MV-4-11 (cell line): ENCODE measurements around the gene MAP1LC3B.

Experiments
- DNase-seq: peaks from one replicate; lab custom pipeline; 2025; lab: John Stamatoyannopoulos, UW

MAP1LC3B gene

DNA sequence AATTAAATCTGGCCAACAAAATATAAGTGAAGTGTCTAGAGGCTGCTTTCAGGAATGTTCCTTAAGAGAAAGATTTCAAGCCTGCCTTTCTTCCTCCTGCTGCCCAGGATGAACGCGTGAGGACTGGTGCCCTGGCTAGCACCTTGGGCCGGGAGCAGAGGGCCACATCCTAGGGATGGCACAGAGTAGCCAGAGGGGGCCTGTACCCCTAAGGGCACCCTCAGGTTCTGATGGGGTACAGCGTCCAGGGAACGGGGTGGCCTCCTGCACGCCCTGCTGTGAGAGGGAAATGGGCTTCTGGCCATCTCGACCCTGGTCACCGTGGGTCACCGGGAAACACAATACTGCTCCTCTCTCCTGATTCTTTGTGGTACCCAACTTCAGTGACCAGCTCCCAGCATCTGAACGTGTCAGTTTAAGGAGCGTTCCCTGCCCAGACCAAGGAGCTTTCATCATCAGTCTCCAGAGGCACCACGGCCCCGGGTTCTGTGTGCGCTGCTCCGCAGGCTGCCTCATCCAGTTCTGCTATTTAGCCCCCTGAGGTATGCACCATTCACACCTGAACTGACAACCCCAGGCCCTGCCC, 40.3 kb downstream of the MAP1LC3B start:
- no peak for DNase-seq

DNA sequence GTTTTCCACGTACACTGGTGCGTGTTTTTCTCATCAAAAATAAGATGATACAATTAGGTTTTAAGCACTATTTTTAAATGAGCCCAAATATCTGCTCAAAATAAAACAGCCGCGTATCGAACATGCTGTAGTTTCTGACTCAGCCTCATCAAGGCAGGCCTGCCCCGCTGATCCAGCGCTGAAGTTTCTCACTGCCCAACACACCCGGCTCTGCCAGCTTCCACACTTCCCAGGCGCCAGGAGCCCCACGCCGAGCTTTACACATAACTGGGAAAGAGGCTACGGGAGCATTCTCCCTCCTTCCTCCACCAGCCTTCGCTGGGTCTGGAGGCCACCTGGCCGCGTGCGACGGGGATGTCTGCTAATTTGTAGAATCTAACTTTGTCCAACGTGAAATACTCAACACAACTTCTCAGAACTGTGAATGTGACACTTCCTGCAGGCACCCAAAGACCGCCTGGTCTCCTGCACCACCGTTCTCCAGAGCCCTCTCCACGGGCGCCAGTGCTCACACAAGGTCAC, 42.1 kb downstream of the MAP1LC3B start:
- DNase-seq = no peak

DNA sequence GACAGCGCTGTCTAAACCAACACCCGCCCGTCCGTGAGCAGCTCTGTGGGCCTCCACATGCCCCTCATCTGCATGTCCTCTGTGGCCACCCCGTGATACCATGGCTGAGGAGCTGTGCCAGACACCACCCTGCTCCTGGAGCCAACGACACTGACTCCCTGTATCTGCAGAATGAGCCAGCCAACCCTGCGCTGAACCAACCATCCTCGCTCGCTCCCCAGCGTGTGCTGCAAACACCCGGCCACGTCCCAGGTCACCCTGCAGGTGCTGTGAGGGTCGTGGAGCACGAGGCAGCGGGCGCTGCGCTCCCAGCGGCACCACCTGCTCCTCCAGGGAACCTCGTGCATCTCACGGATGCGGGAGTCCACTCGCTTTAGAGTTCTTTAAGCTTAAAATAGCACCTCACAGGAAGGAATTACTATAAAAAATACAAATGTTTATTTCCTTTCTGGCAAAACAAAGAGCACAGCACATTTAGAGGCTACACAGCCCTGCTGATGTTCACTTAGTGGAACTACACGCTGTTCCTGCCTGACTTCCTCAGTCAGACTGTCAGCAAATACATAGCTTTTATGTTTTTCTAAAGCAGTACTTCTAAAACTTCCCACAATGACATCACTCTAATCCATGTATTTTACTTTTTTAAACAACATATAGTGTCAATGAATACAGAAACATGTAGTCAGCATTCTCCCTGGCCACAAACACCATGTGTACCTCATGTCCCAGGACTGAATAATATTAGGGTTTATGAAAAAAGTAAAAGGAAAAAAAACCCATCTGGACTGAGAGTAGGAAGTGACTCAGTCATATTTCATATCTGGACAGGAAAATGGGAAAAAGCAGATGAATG, 43.5 kb downstream of the MAP1LC3B start:
- no peak for DNase-seq

DNA sequence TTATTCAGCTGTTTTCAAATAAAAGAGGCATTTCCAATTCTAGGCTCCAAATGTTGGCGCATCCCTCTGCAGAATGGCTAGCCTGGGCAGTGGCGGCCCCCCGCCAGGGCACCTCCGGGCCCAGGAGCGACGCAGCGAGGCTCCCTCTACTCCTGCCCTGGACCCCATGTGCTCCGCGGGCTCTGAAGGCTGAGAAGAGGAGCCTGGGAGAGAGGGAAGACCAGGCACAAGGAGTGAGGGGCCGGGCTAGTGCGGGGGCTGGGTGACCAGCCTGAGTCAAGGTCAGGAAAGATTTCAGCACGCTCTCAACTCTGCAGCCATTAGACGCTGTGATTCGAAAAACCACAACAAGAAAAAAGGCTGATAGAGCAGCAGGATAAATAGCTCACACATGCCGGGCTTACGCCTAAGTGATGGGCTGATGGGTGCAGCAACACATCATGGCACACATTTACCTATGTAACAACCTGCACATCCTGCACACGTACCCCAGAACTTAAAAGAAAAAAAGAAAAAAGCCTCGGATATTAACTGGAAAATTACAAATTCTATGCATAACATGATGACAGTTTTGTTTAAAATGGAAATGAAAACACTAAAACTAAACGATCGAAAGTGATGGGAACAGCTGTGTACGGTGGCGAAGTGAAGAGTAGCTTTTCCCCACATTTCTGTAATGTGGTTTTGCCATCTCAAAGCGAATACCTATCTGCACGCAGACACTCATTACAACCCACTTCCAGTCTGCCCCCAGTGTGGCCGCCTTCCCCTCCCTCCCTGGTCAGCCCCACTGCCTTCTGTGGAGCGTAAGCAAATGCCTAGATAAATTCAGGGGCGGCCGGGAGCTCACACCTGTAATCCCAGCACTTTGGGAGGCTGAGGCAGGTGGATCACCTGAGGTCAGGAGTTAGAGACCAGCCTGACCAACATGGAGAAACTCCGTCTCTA, 44.4 kb downstream of the MAP1LC3B start:
- no peak for DNase-seq

DNA sequence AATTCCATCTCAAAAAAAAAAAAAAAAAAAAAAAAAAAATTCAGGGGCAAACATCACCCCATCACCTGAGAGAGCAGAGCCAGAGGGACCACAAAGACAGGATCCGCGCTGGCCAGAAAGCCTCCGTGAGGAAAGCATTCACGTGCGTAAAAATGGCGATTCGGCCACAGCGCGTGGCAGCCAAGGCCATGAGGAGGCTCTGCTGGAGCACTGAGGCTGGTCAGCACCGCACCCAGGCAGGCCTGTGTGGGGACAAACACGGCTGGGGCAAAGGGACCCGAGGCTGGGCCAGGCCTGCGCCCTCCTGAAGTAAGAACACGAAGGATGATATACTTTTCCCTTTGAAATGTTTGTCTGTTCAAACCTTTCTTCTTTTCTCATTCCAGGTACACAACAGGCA, 45.2 kb downstream of the MAP1LC3B start:
- no peak for DNase-seq

DNA sequence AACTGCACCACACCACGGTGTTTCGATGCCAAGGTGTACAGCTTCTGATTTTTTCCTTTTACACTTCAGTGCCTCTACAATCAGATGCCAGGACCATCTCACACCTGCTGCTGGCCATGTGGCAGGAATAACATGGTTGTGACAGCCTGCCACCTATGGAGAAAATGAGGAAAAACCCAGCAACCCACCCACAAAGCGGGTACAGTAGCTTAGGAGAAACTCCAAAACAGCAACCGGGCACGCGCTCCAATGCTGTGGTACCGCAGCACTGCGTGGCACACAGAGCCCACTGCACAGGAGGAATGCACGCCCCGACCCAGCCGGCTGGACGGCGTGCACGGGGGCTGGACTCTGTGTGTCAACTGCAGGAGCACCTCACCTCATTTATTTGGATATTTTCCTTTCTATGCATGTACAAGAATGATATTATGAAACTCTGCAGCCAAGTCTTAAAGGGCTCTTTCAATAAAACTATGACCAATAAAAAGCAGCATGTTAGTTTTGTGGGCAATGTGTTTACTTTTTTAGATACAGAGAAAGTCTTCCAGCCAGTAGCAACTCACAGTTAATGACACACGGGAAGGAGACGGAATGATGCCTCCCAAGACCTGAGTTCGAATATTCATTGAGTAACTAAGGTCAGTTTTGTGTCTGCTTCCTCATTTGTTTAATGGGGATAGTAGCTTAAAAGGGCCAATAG, 45.9 kb downstream of the MAP1LC3B start:
- DNase-seq = no peak

DNA sequence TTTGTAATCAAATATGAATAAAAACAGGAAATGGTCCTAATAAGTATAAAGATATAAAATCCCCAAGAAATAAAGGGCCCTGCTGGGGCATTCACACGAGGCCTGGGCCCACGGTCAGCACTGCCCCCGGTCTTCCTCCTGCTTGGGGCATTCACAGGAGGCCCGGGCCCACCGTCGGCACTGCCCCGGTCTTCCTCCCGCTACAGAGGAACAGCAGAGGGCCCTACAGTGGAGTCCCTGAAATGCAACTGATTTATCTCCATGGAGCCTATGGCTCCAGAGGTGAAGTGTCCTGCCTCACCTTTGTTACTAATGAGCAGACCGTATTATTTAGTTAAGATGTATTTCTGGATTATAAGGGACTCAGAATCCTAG, 46.5 kb downstream of the MAP1LC3B start:
- no peak for DNase-seq

DNA sequence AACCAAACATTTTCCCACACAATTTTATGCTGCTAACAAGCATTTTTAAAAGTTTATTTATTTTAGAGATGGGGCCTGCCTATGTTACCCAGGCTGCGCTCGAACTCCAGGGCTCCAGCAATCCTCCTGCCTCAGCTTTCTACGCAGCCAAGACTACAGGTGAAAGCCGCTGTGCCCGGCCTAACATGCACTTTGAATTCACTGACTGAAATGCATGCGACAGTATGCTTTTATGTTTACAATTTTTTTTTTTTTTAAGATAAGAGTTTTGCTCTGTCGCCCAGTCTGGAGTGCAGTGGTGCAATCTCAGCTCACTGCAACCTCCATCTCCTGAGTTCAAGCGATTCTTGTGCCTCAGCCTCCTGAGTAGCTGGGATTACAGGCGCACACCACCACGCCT, 47.8 kb downstream of the MAP1LC3B start:
- DNase-seq = no peak

DNA sequence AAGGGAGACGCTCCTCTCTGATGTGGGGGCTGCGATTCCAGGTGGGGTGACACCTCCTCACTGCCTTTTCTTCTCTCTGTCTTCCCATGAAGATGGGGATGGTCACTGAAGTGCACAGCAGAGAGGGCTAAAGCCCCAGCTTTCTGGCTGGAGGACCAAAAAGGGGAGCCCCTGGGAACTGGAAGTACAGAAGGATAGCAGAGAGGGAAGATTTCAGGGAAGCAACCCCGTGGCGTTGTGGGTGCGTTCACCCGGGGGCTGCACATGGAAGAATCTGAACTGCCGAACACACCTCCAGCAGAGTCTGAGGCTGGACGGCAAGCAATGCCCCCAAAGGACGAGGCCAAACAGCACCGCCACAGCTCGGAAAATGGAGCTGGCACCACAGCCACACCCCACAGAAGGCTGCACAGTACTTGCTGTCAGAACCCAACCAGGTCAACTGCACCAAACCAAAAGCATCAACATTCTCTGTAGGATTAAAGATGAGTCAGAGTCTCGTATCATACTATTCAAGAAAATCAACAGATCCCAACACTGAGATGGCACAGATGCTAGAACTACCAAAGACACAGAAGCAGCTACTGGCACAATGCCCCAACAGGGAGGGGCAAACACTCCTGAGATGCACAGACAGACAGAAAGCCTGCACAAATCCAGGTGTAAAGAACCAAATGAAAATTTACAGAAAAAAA, 49.9 kb downstream of the MAP1LC3B start:
- DNase-seq = no peak

DNA sequence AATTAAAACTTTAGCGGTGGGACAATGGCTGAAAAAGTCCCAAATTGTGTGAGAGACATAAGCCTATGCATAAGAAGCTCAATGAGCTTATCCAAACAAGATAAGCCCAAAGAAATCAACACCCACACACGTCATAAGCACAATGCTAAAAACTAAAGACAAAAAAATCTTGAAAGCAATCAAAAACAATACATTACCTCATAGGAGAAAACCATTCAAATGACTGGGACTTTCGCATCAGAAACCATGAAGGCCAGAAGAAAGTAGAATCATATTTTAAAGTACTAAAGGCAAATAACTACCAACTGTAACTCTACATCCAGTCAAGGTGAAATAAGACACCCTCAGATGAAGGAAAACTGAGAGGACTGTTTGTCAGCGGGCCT, 50.4 kb downstream of the MAP1LC3B start:
- no peak for DNase-seq

DNA sequence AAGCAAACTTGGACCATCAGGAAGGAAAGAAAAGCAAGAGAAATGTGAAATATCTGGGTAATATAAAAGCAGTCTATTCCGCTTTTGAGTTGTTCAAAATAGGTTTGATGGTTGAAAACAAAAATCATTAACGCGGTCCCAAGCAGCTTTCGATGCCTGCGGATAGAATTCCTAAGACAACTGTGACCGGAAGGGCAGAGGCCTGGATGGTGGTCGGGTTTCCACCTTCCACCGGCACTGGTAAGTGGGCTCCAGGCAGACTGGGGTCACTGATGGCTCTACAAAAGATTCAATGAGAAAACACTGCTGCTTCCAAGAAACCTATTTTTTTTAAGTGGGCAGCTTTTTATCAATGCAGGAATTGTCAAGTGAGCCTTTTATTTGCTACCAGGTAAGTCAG, 50.9 kb downstream of the MAP1LC3B start:
- no peak for DNase-seq

DNA sequence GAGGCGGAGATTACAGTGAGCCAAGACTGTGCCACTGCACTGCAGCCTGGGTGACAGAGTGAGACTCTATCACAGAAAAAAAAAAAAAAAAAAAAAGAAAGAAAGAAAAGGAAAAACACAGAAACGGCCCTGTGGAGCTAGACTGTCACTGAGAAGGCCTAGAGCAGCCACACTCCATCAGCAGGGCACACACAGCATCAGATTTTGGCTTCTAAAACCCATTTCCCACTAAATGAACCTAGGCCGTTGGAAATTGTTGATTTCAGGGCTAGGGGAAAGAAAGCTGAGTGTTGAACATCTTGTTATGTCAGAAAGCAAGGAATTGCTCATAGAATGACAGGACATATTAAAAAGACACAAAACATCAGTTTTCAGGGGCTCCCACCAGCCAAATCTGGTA, 51.8 kb downstream of the MAP1LC3B start:
- DNase-seq = no peak

DNA sequence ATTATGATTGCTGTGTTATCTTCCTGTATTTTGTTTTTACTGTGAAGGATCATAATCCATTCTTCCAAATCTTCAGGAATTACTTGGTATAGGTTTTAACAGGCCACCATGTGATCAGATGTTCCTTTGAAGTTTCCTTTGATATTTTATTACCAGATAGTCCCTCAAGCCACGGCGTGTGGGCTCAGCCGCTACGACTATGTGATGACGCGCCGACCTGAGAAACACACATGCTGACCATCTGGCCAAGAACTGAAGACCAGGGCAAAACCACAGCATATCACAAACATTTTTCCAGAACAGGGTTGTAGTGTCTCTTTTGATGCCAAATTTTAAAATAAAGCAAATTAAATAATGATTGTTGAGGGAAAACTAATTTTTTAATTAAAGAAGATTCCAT, 53.4 kb downstream of the MAP1LC3B start:
- no peak for DNase-seq

DNA sequence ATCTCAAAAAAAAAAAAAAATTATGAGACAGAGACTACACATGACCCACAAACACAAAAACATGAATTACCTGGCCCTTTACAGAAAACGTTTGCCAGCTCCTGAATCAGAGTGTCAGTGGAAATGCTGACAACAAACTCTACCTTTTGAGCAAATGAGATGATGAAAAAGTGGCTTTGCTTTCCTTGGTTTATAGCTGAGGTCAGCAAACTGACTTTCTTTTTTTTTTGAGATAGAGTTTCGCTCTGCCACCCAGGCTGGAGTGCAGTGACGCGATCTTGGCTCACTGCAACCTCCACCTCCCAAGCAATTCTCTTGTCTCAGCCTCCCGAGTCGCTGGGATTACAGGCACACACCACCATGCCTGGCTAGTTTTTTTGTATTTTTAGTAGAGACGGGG, 54.3 kb downstream of the MAP1LC3B start:
- DNase-seq = no peak

DNA sequence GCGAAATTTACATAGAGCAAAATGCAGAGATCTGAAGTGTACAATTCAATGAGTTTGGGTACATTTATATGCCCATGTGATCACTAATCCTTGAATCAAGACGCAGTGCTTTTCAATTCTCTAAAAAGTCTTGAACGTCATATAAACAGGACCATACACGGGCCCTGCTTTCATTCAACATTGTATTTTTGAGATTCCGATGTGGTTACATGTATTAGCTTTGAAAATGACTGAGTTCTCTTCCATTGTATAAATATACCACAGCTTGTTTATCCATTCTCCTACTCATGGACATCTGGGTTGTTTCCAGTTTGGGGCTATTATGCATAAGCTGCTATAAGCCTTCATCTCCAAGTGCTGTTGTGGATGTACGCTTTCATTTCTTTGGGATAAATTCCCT, 55.2 kb downstream of the MAP1LC3B start:
- no peak for DNase-seq

DNA sequence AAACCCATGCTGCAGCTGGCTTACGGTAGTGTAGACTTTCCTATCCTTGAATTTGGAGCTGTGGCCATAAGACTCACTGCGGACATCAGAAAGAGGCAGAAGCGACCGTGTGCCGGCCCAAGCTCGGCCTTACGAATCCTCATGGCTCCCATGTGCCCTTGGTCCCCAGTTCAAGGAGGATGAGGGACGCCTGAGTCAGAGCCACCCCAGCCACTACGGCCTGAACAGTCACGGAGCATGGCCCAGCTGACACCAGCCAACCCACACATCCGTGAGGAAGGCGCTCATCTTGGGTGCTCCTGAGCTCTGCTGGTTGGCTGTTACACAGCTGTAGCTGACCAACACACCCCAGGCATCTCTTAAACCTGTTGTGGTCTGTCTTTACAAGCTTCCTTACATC, 56.7 kb downstream of the MAP1LC3B start:
- no peak for DNase-seq

DNA sequence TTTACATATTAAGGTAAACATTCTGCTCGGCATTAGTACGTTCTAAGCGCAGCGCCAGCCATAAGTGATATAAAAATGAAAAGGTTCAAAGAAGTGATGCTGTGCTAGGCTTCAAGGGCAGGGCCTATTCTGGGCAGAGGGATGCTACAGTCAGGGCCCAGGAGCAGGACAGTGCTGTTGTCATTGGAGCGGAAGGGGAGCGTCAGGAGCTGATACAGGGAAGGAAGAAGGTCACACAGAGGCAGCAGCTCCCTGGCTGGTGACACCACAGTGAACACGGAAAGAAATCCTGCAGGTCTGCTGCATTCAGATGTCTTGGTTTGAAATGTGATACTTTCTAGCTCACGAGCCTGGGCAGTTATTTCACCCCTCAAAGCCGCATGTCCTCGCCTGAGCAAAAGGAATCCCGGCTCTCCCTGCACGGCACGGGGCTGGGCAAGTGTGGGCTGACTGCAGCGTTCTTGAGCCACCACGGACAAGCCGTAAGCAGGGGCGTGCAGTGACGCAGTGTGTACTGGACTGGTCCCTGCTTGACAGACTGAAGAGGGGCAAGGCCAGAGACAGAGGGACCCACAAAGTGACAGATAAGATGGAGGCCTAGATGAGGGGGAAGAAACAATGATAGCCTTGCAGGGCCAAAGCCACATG, 59.6 kb downstream of the MAP1LC3B start:
- DNase-seq = no peak

DNA sequence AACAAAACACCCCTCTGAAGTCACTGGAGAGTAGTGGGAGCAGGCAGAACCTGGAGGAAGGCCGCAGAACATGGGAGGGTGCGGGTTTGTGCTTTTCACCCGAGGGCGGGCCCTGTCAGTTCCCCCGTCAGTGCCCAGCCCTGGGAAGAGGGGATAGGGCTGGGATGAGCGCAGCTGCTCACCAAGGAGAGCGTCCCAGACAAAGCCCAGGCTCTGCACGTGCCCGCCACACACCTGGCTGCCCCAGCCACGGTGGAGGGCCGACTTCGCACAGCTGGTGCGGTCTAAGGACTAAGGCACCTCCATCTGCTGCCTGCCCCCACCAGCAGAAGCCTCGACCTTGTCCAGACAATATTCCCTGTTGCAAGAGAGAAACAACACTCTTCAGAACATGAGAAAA, 61.2 kb downstream of the MAP1LC3B start:
- no peak for DNase-seq
